Parathyroid adenoma (tissue), 2 donors: ENCODE data around the gene C12orf60.

Source experiments
- H2AFZ ChIP-seq: fragments of 300-600 bp; sonication (generic); one replicate; pipeline ENCODE4 v1.7.0; 2017; ENCODE audit warnings: antibody characterized with exemption, mild to moderate bottlenecking
- H3K27ac ChIP-seq: fragments of 300-600 bp; sonication (generic); one replicate; pipeline ENCODE4 v1.7.0; 2017
- H3K27me3 ChIP-seq: fragments of 300-600 bp; sonication (generic); one replicate; pipeline ENCODE4 v1.7.0; 2017; ENCODE audit warnings: low read length; ENCODE audit not compliant: control insufficient read depth, insufficient read depth
- H3K36me3 ChIP-seq: fragments of 300-600 bp; sonication (generic); one replicate; pipeline ENCODE4 v1.7.0; 2017; ENCODE audit warnings: low read length; ENCODE audit not compliant: control insufficient read depth, insufficient read depth
- H3K4me1 ChIP-seq: fragments of 300-600 bp; sonication (generic); one replicate; pipeline ENCODE4 v1.7.0; 2017; ENCODE audit warnings: control low read depth
- H3K4me2 ChIP-seq: fragments of 300-600 bp; sonication (generic); one replicate; pipeline ENCODE4 v1.7.0; 2017; ENCODE audit warnings: low read length
- H3K4me3 ChIP-seq: fragments of 300-600 bp; sonication (generic); one replicate; pipeline ENCODE4 v1.7.0; 2017; ENCODE audit warnings: low read depth, low read length
- H3K79me2 ChIP-seq: fragments of 300-600 bp; sonication (generic); one replicate; pipeline ENCODE4 v1.7.0; 2017; ENCODE audit warnings: control low read depth
- H3K9ac ChIP-seq: fragments of 300-600 bp; sonication (generic); one replicate; pipeline ENCODE4 v1.7.0; 2017; ENCODE audit warnings: mild to moderate bottlenecking
- H3K9me3 ChIP-seq: fragments of 300-600 bp; sonication (generic); one replicate; pipeline ENCODE4 v1.7.0; 2017; ENCODE audit warnings: low read length; ENCODE audit not compliant: control insufficient read depth
- CTCF ChIP-seq: fragments of 300-600 bp; sonication (generic); IDR thresholded peaks from one replicate; pipeline ENCODE4 v1.7.0; 2017; ENCODE audit warnings: antibody characterized with exemption, mild to moderate bottlenecking
- donor health status: primary hyperparathyroidism.

C12orf60 gene

GRCh38 chr12:14844401-14844800 is 40.9 kb downstream of the C12orf60 start:
- Histone ChIP-seq H3K4me3 (no peak overlapping the region), H3K4me1 (no peaks in the 10 kb centered on the region), H3K36me3 (no peaks in the 10 kb centered on the region), H3K9me3 (no peaks in the 10 kb centered on the region), H3K27ac (no peak overlapping the region), H2AFZ (no peak overlapping the region), H3K79me2 (no peaks in the 10 kb centered on the region), H3K4me2 (no peak overlapping the region), H3K27me3 (no peaks in the 10 kb centered on the region), H3K9ac (no peak overlapping the region)
- no peak for TF ChIP-seq CTCF

- Histone ChIP-seq H3K4me2 (no peak overlapping the region), H3K27ac (no peak overlapping the region), H3K4me3 (no peak overlapping the region), H3K36me3 (no peaks in the 10 kb centered on the region), H3K27me3 (no peaks in the 10 kb centered on the region), H3K79me2 (no peaks in the 10 kb centered on the region), H3K9ac (no peak overlapping the region), H3K9me3 (no peaks in the 10 kb centered on the region), H2AFZ (peak overlapping the region; percentile 43), H3K4me1 (no peaks in the 10 kb centered on the region)
- TF ChIP-seq CTCF, result peak; percentile 75
Observed at GRCh38 chr12:14845350-14845750, 41.9 kb downstream of the C12orf60 start.

GRCh38 chr12:14846042-14846587 is 42.6 kb downstream of the C12orf60 start:
- no peak overlapping the region for H3K27ac ChIP-seq
- peak overlapping the region; percentile 28 for H2AFZ ChIP-seq
- no peak for TF ChIP-seq CTCF
- H3K9ac ChIP-seq, result no peak overlapping the region
- H3K4me1 ChIP-seq, result no peaks in the 10 kb centered on the region
- no peak overlapping the region for H3K4me2 ChIP-seq
- no peaks in the 10 kb centered on the region for H3K36me3 ChIP-seq
- no peak overlapping the region for H3K4me3 ChIP-seq
- H3K9me3 ChIP-seq, result no peaks in the 10 kb centered on the region
- H3K27me3 ChIP-seq, result no peaks in the 10 kb centered on the region
- H3K79me2 ChIP-seq, result no peaks in the 10 kb centered on the region

- Histone ChIP-seq H3K27ac (no peak overlapping the region), H3K27me3 (no peaks in the 10 kb centered on the region)
Observed at GRCh38 chr12:14846876-14847580, 43.6 kb downstream of the C12orf60 start.

More at GRCh38 chr12:14846876-14847580, 43.6 kb downstream of the C12orf60 start:
- no peak for TF ChIP-seq CTCF
- no peaks in the 10 kb centered on the region for H3K79me2 ChIP-seq
- no peaks in the 10 kb centered on the region for H3K4me1 ChIP-seq
- no peak overlapping the region for H2AFZ ChIP-seq
- H3K36me3 ChIP-seq, result no peaks in the 10 kb centered on the region
- H3K4me2 ChIP-seq, result no peak overlapping the region
- no peak overlapping the region for H3K4me3 ChIP-seq
- no peak overlapping the region for H3K9ac ChIP-seq
- no peaks in the 10 kb centered on the region for H3K9me3 ChIP-seq
